SK-N-SH (cell line): ENCODE results near the gene NDUFB3. TPM values are rescaled to one million over a fixed set of nuclear protein-coding genes. Genes with fewer than 3 reads are reported as not detected.

Experiments
- REST ChIP-seq: IDR thresholded peaks from 2 replicates; pipeline ENCODE4 v1.6.1; 2012; ENCODE audit warnings: mild to moderate bottlenecking, low read depth, low read length, moderate library complexity
- polyA plus RNA-seq, 3 experiments: library from polyadenylated mRNA; depleted of rRNA; stranded (reverse); fragments of >200 nt; gene quantifications; 2 replicates each; pipeline ENCODE4 v1.2.3, GENCODE V29; 2012
- small RNA-seq, 7 experiments: library from RNA; depleted of rRNA; stranded (forward); fragments of <200 nt; gene quantifications; one replicate each; pipeline ENCODE3, GENCODE V24; 2012

NDUFB3 gene
- polyA plus RNA-seq, 1 of the 3 experiments (the other 2 are of a cell fraction), result 55.9 TPM

GRCh38 chr2:201132518-201132917 lies 60.7 kb downstream of the NDUFB3 start (continued):
- no peak for TF ChIP-seq REST

Small RNAs within 50 kb of the gene (small RNA-seq; reads per million reads assigned to genes)
- 0 reads per million in 7 experiments for gene RNU6-1206P

Other genes with a start within 250 kb of the NDUFB3 start
- 31.1 and 40.1 TPM in 2 replicates for gene CLK1, start 207.3 kb upstream of the NDUFB3 start, polyA plus RNA-seq (2012; rRNA removed)
- 44.9 and 56.5 TPM in 2 replicates for gene PPIL3, start 182.9 kb upstream of the NDUFB3 start, polyA plus RNA-seq (2012; rRNA removed)
- gene NIF3L1, start 182.6 kb upstream of the NDUFB3 start, polyA plus RNA-seq (2012; rRNA removed), result 52.4 and 77.6 TPM in 2 replicates
- 3.4 and 3.9 TPM in 2 replicates for gene ORC2, start 108.3 kb upstream of the NDUFB3 start, polyA plus RNA-seq (2012; rRNA removed)
- 1.2 and 1.8 TPM in 2 replicates for gene HYCC2, start 330 bp upstream of the NDUFB3 start, polyA plus RNA-seq (2012; rRNA removed)
- gene CFLAR, start 44.2 kb downstream of the NDUFB3 start, polyA plus RNA-seq (2012; rRNA removed), result 23.7 and 32.6 TPM in 2 replicates
- gene CASP10, start 111.1 kb downstream of the NDUFB3 start, polyA plus RNA-seq (2012; rRNA removed), result 0.12 and 0.31 TPM in 2 replicates
- gene CASP8, start 188.5 kb downstream of the NDUFB3 start, polyA plus RNA-seq (2012; rRNA removed), result 13.1 and 15.6 TPM in 2 replicates